ENCODE measurements around the gene ZNF473.
"Not testable (repeated sequence)": the region's sequence is repeated elsewhere in the genome, so short reads cannot be mapped to it uniquely, and the experiment has no call there.

Gene ZNF473

GRCh38 chr19:50051228-50051895, 25.6 kb downstream of the ZNF473 start:
- DNase-seq = not testable (repeated sequence)

DNA sequence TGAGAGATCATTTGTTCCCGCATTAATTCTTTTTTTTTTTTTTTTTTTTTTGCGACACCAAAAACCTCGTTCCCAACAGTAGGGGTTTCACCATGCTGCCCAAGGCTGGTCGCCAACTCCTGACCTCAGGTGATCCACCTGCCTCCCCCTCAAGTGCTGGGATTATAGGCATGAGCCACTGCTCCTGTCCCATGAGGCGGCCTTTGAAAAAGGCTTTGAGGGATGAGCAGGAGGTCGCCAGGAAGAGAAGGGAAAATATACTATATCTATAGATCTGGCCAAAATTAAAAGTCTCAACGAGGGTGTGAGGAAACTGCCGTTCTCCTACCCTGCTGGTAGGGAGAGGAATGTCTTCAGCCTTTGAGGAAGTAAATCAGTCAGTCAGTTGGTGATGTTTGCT, 26.2 kb downstream of the ZNF473 start:
- DNase-seq = no peak

DNA sequence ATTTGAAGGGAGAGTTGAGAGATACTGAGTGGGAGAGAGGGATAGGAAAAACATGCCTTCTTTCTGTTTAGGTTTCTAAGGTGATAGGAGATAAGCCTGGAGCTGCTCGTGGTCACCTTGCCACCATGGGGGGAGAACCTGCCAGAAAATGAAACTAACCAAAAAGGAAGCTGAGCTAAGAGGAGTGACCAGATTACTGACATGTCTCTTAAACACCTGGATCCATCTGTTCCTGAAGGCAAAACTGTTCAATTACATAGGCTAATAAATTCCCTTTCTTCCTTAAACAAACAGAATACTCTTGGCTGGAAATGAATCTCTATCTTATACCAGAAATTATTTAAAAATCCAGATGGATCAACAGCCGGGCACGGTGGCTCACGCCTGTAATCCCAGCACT, 27.3 kb downstream of the ZNF473 start:
- no peak for DNase-seq

- DNase-seq = no peak
Observed at GRCh38 chr19:50058425-50058824, 32.6 kb downstream of the ZNF473 start.

DNA sequence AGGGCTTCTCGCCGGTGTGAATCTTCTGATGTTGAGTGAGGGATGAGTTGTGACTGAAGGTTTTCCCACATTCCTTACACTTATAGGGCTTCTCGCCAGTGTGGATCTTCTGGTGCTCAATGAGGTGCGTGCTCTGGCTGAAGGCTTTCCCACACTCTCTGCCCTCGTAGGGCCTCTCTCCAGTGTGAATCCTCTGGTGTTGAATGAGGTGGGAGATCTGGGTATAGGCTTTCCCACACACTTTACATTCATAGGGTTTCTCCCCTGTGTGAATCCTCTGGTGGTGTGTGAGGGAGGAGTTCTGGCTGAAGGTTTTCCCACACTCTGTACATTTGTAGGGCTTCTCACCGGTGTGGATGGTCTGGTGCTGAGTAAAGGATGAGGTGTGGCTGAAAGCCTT, 33.2 kb downstream of the ZNF473 start:
- DNase-seq = no peak

DNA sequence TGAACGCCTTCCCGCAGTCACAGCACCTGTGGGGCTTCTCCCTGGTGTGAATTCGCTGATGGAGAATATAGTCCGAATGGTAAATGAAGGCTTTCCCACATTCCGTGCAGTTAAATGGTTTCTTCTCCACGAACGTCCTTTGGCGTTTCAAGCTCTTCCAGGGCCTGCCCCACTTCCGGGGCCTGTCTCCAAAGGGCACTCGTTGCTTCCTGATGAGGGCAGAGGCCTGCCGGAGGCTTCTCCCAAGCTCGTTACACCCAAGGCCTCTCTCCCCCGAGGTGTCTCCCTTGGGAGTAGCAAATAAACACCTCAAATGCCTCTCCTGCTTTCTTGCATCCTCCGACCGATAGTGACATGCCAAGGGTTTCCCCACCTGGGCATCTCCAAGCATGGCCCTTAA, 34.3 kb downstream of the ZNF473 start:
- DNase-seq = no peak

GRCh38 chr19:50061650-50062049, 35.8 kb downstream of the ZNF473 start:
- DNase-seq = no peak

DNA sequence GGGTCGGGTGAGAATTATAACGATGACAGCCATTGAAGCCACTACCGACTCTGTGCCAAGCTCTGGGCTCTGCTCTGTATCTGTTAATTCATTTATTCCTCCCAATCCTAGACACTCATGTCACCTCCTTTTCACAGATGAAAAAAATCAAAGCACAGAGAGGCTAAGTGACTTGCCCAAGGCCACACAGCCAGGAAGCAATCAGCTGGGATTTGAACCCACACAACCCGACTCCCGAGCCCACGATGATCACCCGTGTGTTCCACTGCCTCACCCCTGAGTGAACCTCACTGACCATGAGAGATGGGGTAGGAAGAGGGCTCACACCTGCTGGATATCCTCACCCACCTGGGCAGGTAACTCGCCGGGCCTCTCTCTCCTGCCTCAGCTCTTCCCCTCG, 40.1 kb downstream of the ZNF473 start:
- no peak for DNase-seq

DNA sequence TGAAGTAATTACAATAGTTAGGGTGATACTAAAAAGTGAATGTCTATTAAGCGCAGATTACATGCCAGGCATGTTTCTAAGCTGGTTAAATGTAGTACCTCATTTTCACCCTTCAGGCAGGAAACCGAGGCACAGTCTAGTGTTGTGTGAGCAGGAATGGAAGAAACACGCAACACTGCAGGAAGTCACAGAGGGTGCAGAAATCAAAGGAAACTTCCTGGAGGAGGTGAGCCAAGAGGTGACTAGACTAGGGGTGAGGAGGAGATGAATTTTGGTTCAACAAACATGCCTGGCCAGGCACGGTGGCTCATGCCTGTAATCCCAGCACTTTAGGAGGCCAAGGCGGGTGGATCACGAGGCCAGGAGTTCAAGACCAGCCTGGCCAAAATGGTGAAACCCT, 41.8 kb downstream of the ZNF473 start:
- no peak for DNase-seq

DNA sequence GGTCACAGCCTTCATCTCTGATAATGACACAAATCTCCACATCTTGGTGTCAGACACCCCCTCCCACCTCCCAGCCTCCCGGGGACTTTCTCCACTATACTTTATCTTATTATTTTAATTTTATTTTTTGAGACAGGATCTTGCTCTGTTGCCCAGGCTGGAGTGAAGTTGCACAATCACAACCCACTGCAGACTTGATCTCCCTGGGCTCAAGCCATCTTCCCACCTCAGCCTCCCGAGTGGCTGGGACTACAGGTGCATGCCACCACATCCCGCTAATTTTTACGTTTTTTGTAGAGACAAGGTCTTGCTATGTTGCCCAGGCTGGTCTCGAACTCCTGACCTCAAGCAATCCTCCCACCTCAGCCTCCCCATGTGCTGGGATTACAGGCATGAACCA, 42.6 kb downstream of the ZNF473 start:
- DNase-seq = not testable (repeated sequence)

GRCh38 chr19:50075076-50075475, 49.3 kb downstream of the ZNF473 start:
- not testable (repeated sequence) for DNase-seq

DNA sequence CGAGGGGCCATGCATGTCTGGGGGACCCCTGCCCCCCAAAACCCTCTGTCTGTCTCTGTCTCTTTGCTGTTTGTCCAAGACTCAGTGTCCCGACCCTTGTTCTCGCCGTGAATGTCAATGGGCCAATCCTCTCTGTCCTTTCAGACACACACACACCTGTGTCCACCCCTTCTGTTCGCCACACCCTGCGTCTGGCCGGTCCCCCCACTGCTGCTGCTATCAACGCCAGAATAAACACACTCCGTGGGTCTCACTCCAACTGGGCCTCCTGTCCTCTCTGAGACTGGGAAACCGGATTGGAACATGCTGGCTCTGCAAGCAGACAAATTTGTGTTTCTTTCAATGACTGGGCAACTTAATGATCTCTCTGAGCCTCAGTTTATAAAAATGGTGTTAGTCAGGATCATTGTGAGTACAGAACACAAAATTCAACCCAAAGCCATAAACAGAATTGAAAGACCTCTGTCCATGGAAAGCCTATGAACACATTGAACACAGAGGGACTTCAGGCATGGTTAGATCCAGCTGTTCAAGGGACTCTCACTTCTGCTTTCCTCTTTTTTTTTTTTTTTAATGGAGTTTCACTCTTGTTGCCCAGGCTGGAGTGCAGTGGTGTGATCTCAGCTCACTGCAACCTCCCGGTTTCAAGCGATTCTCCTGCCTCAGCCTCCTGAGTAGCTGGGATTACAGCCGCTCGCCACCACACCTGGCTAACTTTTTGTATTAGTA, 50.0 kb downstream of the ZNF473 start:
- DNase-seq = not testable (repeated sequence)

DNA sequence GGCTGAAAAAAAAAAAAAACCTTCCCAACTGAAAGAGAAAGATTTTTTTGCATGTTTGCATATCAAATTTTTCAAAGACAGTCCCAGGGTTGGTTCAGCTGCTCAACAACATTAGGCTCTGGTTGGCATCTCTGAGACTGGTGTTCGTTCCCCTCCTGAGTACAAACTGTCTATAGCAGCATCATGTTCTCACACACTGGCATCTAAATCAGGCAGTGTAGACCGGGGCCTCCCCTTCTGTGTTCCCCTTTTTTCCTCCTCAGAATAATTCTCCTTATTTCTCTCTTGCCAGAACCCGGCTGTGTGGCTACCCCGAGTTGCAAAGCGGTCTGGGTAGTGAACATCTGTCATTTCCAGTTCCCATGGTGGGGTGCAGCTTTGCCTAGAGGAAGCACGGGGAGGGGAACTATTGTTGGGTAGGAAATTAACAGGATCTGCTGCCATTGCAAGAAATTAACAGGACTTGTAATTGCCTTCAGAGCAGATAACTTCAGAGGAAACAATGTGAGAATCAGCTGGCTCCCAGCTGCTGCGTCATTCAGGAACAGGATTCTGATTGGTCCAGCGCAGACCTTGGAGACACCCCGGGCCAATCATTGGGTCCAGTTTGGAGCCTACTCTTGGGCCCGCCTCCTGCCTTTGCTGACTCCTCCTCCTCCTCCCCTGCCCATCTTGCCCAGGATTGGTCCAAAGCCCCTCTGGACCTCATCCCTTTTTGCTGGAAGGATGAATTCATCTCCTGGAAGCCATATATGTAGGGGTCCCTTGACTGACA, 51.0 kb downstream of the ZNF473 start:
- DNase-seq = not testable (repeated sequence)

- not testable (repeated sequence) for DNase-seq
Observed at GRCh38 chr19:50079014-50079413, 53.2 kb downstream of the ZNF473 start.

DNA sequence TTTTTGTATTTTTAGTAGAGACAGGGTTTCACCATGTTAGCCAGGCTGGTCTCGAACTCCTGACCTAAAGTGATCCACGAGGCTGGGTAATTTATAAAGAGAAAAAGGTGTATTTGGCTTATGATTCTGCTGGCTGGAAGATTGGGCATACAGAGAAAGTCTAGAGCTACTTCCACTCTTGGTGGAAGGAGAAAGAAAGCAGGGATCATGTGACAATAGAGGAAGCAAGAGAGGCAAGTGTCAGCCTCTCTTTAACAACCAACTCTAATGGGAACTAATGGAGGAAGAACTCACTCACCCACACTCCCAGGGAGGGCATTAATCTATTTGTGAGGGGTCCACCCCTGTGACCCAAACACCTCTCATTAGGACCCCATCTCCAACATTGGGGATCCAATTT, 58.6 kb downstream of the ZNF473 start:
- not testable (repeated sequence) for DNase-seq

DNA sequence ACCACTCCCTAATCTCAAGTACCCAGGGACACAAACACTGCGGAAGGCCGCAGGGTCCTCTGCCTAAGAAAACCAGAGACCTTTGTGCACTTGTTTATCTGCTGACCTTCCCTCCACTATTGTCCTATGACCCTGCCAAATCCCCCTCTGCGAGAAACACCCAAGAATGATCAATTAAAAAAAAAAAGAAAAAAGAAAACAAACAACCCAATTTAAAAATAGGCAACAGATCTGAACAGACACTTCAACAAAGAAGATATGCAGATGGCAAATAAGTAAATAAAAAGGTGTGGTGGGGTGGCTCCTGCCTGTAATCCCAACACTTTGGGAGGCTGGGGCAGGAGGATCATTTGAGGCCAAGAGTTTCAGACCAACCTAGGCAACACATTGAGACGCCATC, 61.3 kb downstream of the ZNF473 start:
- DNase-seq = not testable (repeated sequence)

DNA sequence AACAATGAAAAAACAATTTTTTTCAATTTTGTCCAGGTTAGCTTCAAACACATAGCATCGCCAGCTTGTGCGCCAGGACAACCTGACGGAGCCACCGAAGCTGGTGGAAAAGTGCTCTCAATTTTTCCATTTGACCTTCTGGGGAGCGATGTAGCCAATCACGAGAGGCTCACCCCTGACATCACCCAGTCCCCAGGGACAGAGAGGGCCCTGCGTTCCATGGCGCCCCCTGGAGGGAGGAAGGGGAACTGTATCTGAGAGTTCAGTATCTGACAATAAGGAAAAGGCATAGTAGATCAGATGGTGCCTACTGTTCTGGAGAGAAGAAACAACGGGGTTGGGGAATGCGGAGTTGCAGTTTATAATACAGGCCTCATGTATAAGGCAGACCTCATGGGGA, 64.9 kb downstream of the ZNF473 start:
- DNase-seq = peak; percentile 12

DNA sequence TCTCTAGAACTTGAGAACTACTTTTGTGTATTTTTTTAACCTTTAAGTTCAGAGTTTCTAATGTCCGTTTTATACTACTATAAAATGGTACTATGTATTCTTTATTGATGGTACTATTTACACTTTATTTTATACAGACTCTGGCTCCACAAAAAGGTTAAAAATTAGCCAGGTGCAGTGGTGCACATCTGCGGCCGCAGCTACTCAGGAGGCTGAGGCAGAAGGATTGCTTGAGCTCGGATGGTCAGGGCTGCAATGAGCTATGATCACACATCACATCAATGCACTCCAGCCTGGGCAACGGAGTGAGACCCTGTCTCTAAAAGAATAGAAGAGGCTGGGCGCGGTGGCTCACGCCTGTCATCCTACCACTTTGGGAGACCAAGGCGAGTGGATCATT, 66.0 kb downstream of the ZNF473 start:
- DNase-seq = not testable (repeated sequence)

DNA sequence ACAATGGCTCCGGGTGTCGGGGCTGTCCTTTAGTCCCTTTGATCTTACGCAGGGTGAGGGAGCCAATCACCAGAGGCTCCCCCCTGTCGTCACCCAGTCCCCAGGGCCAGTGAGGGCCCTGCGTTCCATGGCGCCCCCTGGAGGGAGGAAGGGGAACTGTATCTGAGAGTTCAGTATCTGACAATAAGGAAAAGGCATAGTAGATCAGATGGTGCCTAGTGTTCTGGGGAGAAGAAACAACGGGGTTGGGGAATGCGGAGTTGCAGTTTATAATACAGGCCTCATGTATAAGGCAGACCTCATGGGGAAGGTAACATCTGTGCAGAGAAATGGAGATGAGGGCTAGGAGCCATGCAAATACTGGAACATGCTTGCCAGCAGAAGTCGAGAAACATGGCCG, 66.8 kb downstream of the ZNF473 start:
- not testable (repeated sequence) for DNase-seq

DNA sequence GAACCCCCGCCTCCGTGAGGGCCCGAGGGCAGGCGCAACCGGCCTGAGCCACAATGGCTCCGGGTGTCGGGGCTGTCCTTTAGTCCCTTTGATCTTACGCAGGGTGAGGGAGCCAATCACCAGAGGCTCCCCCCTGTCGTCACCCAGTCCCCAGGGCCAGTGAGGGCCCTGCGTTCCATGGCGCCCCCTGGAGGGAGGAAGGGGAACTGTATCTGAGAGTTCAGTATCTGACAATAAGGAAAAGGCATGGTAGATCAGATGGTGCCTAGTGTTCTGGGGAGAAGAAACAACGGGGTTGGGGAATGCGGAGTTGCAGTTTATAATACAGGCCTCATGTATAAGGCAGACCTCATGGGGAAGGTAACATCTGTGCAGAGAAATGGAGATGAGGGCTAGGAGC, 72.1 kb downstream of the ZNF473 start:
- DNase-seq = not testable (repeated sequence)

DNA sequence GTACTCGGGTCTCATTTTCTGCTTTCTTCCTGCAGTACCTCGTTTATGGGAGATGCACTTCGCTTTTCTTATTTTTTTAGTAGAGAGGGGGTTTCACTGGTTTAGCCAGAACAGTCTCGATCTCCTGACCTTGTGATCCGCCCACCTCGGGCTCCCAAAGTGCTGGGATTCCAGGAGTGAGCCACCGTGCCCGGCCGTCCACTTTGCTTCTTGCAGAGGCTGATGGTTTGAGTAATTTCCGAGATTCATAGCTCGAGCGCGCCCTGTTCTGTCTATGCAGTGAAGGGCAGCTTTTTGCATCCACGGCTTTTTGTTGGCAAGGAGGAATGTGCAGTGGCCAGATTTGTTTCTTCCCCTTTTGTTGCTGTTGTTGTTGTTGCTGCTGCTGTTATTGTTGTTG, 73.1 kb downstream of the ZNF473 start:
- not testable (repeated sequence) for DNase-seq

DNA sequence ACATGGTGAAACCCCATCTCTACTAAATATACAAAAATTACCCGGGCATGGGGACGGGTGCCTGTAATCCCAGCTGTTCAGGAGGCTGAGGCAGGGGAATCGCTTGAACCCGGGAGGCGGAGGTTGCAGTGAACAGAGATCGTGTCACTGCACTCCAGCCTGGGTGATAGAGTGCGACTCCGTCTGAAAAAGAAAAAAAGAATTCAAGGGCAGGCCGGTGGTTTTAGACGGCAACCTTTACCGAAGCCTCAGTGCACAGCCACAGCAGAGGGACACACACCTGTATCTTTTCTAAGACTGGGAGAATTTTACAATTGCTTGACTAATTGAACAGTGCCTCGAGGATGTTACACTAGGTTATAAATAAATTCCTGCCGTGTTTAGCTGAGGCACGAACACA, 73.9 kb downstream of the ZNF473 start:
- not testable (repeated sequence) for DNase-seq

GRCh38 chr19:50100946-50101345, 75.1 kb downstream of the ZNF473 start:
- DNase-seq = not testable (repeated sequence)
